Gastrocnemius medialis (tissue), 4 donors: ENCODE data around the gene RAD51B.

Experiments
- CTCF ChIP-seq, 5 experiments: fragments of 450-650 bp in 3 of 5; fragments of 200-600 bp in 2 of 5; sonication (generic) in 2 of 5; IDR thresholded peaks in 4 of 5; conservative IDR thresholded peaks in 1 of 5; 1 replicate in 4 of 5; 2 replicates in 1 of 5; pipeline ENCODE4 v1.5.1; 2016 to 2019; ENCODE audit warnings: antibody characterized with exemption in 5 of 5, mild to moderate bottlenecking in 3 of 5, moderate library complexity in 3 of 5
- POLR2A ChIP-seq, 2 donors: fragments of 450-650 bp; IDR thresholded peaks; one replicate each; pipeline ENCODE4 v1.6.1; 2017; ENCODE audit warnings: antibody characterized with exemption in 2 of 2, mild to moderate bottlenecking in 2 of 2, moderate library complexity in 2 of 2

DNA sequence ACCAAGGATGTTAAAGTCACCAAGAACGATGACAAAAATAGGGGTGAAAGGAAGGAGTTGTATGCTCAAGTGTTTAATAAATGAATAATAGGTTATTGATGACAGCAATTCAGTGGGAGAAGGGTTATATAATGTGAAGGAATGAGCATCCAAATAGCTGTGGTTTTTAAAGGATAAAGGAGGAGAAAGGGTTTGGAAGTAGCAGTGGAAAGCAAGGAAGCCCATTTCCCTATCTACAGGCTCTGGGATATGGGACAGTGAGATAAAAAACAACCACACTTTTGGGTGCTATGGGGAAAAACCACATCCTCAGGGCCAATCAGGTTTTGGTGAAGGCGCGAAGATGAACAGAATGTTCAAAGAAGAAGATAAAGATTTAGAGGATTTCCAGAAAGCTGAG, 714.7 kb downstream of the RAD51B start:
- TF ChIP-seq CTCF (IDR thresholded peaks at IDR 0.05 in 4 of 5, conservative IDR thresholded peaks at IDR 0.05 in 1 of 5) (no peak), POLR2A (IDR thresholded peaks at IDR 0.05) (no peak)
